ENCODE measurements around the gene POU5F1. TPM values are rescaled to one million over a fixed set of nuclear protein-coding genes. Genes with fewer than 3 reads are reported as not detected.

POU5F1 gene
- total and polyA plus RNA-seq, 3 donors from 2014 or later, result 1.3 to 4.2 (median 3.0) TPM

DNA sequence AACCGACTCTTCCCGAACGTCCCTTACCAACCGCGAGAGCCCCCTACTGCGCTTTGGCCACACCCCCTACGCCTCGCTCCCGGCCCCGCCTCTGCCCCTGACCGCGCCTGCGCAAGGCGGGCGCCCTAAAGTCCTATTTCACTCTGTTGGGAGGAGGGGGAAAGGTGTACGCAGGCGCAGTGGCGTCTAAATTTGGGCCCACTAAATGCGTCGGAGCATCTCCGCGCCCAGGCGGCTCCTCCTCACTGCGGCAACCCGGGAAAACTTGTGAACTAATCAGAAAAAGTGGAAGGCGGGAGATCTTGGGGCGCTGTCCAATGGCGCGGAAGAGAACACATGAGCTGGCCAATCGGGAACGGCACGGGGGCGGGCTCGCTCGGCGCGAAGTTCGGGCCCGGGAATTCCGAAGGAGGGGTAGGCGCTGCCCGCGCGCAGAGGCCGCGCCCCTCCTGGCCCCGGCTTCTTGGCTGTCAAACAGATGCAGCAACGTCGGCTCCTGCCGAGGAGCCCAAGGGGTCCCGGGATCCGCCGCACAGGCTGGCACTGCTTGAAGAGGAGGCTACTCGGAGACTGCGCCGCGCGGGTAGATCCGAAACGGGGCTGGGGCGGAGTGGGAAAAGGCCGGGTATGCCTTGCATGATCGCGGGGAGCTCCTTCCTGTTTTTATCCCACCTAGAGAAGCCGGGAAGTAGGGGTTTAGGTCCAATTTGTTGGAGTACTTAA, 12.2 kb downstream of the POU5F1 start, which contains the start of gene TCF19:
Gene TCF19, plus strand, starts transcription at position 450 of the 723 bp plus-strand sequence. CDS start 881 bp downstream, outside the sequence.
- Histone ChIP-seq H3K27ac (peak within 1 kb of the TSS; percentile 74 to 82), H3K4me1 (peaks cover 11% of the 10 kb centered on the region), H3K27me3 (no peaks in the 10 kb centered on the region), H3K4me3 (peak within 1 kb of the TSS; percentile 57 to 78), H3K9me3 (no peaks in the 10 kb centered on the region), H3K36me3 (ENCODE audit: low read depth, missing control alignments) (no peaks in the 10 kb centered on the region)
- intact Hi-C loops (cut with DNase I; ENCODE audit: low total_unique reads), result no loop called here
- no peak for TF ChIP-seq POLR2A (IDR thresholded peaks at IDR 0.05)
- TF ChIP-seq, protein P1, sequence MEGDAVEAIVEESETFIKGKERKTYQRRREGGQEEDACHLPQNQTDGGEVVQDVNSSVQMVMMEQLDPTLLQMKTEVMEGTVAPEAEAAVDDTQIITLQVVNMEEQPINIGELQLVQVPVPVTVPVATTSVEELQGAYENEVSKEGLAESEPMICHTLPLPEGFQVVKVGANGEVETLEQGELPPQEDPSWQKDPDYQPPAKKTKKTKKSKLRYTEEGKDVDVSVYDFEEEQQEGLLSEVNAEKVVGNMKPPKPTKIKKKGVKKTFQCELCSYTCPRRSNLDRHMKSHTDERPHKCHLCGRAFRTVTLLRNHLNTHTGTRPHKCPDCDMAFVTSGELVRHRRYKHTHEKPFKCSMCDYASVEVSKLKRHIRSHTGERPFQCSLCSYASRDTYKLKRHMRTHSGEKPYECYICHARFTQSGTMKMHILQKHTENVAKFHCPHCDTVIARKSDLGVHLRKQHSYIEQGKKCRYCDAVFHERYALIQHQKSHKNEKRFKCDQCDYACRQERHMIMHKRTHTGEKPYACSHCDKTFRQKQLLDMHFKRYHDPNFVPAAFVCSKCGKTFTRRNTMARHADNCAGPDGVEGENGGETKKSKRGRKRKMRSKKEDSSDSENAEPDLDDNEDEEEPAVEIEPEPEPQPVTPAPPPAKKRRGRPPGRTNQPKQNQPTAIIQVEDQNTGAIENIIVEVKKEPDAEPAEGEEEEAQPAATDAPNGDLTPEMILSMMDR (IDR thresholded peaks at IDR 0.05), result no peak
- 0 to 1% methylated on average over 40 to 65 of the region's 65 CpGs for WGBS, 2 donors
- DNase-seq, result peak; percentile 99

DNA sequence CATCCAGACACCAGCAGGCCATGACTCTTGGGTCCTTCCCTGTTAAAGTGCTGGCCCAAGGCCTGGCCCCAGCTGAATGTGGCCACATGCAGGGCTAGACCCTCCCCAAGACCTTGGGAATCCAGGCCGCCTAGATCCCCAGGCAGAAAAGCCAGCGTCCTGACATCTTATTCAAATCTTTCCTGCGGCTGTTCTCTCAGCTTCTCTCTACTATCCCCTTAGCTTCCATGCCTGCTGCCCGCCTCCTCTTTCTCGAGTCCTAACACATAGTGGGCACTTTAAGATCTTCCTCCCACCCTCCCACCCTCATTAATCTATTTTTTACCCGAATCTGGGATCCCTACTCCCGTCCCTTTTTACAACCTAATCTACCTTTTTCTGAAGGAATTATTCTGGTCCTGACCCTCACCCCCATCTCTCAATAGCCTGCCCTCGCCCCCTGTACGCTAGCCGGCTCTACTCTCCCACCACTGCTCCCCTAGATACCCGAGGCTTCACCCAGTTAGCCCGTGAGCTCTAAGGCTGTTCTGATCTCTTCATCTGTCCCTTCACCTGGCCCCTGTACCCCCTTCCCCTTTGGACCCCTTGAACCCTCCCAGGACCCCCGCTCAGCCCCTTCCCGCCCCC, 12.9 kb downstream of the POU5F1 start, which contains the start of gene CCHCR1:
Gene CCHCR1, minus strand, starts transcription at position 290 of the 627 bp plus-strand sequence. Its CDS starts 202 bp downstream, at position 88.
- H3K27ac ChIP-seq, result peak within 1 kb of the TSS; percentile 74 to 82
- H3K4me1 ChIP-seq, result peaks cover 11% of the 10 kb centered on the region
- peak within 1 kb of the TSS; percentile 57 to 78 for H3K4me3 ChIP-seq
- no peaks in the 10 kb centered on the region for H3K36me3 ChIP-seq (ENCODE audit: low read depth, missing control alignments)
- H3K27me3 ChIP-seq, result no peaks in the 10 kb centered on the region
- 3 to 6% methylated on average over 14 of the region's 14 CpGs for WGBS, 2 donors
- H3K9me3 ChIP-seq, result no peaks in the 10 kb centered on the region
- TF ChIP-seq POLR2A (IDR thresholded peaks at IDR 0.05), result no peak
- TF ChIP-seq, protein P1 (IDR thresholded peaks at IDR 0.05), result no peak
- intact Hi-C loops (cut with DNase I; ENCODE audit: low total_unique reads), result no loop called here
- no peak for DNase-seq

DNA sequence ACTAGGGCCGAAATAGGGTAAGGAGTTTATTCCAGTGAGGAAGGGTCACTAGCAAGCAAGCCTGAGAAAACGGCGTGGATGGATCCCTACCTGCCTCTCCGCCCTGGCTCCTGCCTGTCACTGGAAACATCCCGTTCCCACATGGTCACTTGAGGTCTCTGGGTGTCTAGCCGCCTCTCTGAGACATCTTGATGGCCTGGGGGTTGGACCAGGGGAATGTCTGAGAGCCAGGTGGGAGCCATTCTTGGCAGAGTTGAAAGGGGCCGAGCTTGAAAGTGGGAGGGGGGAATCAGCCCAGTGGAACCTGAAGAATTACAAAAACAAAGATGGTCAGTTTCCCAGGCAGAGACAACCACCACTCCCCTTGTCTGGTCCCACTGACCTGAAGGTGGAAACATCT, 13.8 kb downstream of the POU5F1 start:
- intact Hi-C loops (cut with DNase I; ENCODE audit: low total_unique reads), result no loop called here
- no peaks in the 10 kb centered on the region for H3K36me3 ChIP-seq (ENCODE audit: low read depth, missing control alignments)
- no peak overlapping the region for H3K27ac ChIP-seq
- no peaks in the 10 kb centered on the region for H3K27me3 ChIP-seq
- no peaks in the 10 kb centered on the region for H3K9me3 ChIP-seq
- TF ChIP-seq, protein P1 (IDR thresholded peaks at IDR 0.05), result no peak
- TF ChIP-seq POLR2A (IDR thresholded peaks at IDR 0.05), result no peak
- H3K4me1 ChIP-seq, result peaks cover 11% of the 10 kb centered on the region
- no peak overlapping the region for H3K4me3 ChIP-seq
- WGBS, 2 donors, result 84 to 94% methylated on average over 5 to 7 of the region's 7 CpGs
- DNase-seq, result no peak

DNA sequence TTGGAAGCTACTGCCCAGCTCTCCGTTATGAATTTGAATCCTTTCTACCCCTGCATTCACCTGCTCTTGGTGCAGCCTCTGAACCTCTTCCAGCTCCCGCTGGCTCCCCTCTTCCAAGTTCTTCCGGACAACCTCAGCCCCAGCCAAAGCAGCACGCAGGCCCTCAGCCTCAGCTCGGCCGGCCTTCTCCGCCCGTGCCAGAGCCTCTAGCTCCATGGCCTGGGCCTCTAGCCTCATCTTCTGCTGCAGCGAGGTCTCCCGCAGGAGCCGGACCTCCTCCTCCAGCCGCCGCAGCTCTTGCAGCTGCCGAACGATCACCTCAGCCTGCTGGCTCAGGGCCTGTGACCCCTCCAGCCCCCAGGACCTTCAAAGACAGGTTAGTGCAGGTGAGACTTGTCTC, 16.0 kb downstream of the POU5F1 start:
- no peaks in the 10 kb centered on the region for H3K9me3 ChIP-seq
- DNase-seq, result no peak
- peaks cover 11% of the 10 kb centered on the region for H3K4me1 ChIP-seq
- WGBS, 2 donors, result 84 to 95% methylated on average over 13 to 15 of the region's 15 CpGs
- no peak overlapping the region for H3K4me3 ChIP-seq
- intact Hi-C loops (cut with DNase I; ENCODE audit: low total_unique reads), result no loop called here
- H3K27ac ChIP-seq, result no peak overlapping the region
- no peaks in the 10 kb centered on the region for H3K36me3 ChIP-seq (ENCODE audit: low read depth, missing control alignments)
- TF ChIP-seq, protein P1 (IDR thresholded peaks at IDR 0.05), result no peak
- TF ChIP-seq POLR2A (IDR thresholded peaks at IDR 0.05), result no peak
- H3K27me3 ChIP-seq, result no peaks in the 10 kb centered on the region
